GM19395 (cell line): Measurements from ENCODE around the gene DYNLT4.

Experiments used
- ATAC-seq: cut with Tn5 transposase; IDR thresholded peaks from one replicate; pipeline ENCODE4 v1.9.1; 2021; ENCODE audit warnings: mild to moderate bottlenecking, moderate library complexity; ENCODE audit not compliant: unreplicated experiment

The DYNLT4 gene

DNA sequence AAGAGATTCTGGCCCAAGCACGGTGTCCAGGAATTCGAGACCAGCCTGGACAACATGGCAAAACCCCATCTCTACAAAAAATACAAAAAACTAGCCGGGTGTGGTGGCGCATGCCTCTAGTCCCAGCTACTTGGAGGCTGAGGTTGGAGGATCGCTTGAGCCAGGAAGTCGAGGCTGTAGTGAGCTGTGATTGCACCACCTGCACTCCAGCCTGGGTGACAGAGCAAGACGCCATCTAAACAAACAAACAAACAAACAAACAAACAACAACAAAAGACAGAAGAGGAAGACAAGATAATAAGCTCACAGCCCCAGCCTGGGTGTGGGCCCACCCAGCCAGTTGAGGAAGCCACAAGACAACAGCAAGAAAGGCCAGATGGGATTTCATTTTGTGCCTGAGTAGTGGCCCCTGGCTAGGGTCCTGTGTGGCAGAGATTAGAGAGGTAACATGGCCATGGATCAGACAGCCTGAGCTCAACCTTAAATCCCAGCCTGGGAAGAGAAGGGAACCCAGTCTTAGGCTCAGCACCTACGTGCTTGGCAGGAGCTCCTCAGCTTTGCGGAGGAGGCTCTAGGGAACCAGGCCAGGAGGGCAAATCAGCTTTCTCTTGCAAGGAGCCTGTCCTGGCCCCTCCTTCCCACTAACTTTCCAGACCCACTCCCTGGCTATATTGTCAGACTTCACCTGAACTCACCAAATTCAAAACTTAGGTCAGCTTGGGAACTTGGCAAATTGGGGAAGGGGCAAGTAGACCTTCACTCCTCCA, 14.2 kb downstream of the DYNLT4 start:
- no peak for ATAC-seq

DNA sequence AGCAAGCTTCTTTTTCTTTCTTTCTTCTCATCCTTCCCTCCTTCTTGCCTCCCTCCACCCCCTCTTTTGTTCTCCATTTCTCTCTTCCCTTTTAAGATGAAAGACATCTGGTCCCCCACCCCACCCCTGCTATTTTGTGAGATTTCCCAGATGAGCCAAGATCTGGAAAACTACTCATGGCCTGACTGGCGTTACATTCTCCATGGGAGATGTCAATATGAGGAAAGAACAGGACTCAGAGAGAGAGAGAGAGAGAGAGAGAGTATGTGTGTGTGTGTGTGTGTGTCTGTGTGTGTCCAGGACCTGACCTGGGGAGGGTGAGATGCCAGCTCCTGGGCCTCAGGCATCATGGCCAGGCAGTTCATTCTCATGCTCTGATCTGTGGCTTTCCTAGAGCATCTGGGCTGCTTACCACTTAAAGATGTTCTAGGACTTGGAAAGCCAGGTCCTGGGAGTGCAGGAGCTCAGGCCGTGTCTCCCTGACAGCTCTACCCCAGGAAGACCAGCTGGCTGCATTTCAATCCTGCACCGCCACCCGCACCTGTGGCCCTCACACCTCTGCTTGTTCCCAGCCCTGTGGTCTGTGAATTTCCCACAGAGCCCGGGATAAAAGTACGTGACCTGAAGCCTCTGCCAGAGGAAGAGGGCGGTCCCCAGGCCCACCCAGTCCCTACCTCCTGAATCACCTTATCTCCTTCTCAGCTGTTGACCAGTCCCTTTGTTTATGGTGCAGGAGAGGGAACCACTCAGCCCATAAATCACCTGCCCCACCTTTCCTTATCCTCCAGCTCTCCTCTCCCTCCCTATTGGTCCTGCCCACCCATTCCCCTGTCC, 16.0 kb downstream of the DYNLT4 start:
- no peak for ATAC-seq

DNA sequence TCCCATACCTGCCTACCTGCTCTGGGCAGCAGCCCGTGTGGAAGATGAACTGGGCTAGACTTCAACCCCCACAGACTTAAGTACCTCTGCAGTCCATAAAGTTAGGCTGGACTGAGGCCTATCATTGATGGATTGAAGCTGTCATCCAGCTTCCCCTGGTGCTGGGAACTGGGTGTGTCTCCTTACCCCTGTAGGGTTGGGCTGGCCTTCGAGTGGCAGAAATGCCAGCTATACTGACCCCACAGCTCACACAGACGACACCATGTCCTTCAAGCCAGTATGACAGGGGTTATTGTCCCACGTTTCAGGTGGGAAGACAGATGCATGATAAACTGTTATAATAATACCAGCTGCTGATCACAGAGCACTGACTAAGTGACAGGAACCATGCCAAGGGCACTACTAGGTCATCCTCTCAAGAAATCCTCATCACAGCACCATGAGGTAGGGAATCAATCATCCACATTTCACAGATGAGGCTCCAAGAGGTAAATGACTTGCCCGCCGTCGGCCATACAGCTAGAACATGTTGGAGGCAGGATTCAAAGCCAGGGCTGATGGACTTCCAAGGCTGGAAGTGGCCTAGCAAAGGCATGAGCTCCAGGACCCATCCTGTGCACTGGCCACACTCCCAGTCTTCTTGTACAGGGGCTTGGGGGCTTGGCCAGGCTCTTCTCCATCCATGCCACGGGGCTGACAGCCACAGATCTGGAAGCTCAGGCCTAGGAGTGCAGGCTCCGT, 18.9 kb downstream of the DYNLT4 start, which contains the start of gene BEST4:
Gene BEST4, minus strand, starts transcription at position 51 of the 741 bp plus-strand sequence. CDS start 465 bp downstream, outside the sequence.
- no peak for ATAC-seq

DNA sequence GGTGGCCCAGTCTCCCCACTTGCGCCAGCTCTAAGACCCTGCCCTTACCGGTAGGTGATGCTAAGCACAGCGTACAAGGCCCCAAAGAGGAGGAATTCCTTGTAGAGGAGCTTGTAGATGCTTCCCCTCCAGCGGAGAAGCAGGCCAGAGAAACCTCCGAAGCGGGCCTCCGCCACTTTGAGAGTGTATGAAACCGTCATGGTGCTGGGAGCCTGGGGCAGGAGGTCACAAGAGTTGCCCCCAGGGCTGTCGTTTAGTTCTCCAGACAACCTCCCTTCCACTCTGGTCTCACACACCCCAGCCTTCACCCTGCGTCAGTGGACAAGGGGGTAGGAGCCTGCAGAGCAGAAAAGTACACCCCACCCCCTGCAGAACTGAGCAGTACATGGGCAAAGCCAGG, 19.6 kb downstream of the DYNLT4 start:
- ATAC-seq: no peak

DNA sequence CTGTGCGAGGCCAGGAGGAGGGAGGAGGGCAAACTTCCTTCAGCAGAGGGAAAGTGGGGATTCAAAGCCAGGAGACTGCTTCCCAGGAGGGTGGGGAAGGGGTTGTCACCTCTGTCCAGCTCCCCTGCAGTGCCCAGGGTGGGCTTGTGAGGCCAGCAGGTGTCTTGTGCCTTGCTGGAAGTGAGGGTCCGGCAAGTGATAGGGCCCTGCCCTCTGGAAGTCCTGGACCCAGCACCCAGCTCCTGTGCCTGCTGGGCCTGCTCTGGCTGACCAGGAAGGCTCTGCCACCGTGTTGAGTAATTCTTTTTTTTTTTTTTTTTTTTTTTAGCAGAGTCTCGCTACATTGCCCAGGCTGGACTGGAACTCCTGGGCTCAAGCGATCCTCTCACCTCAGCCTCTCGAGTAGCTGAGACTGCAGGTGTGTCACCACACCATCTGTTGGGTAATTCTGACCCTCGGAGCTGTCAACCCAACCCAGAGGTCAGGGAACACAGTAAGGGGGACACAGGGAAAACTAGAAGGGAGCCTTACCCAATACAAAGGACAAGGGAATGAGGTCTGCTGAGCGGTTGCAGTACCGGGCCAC, 20.2 kb downstream of the DYNLT4 start:
- no peak for ATAC-seq

DNA sequence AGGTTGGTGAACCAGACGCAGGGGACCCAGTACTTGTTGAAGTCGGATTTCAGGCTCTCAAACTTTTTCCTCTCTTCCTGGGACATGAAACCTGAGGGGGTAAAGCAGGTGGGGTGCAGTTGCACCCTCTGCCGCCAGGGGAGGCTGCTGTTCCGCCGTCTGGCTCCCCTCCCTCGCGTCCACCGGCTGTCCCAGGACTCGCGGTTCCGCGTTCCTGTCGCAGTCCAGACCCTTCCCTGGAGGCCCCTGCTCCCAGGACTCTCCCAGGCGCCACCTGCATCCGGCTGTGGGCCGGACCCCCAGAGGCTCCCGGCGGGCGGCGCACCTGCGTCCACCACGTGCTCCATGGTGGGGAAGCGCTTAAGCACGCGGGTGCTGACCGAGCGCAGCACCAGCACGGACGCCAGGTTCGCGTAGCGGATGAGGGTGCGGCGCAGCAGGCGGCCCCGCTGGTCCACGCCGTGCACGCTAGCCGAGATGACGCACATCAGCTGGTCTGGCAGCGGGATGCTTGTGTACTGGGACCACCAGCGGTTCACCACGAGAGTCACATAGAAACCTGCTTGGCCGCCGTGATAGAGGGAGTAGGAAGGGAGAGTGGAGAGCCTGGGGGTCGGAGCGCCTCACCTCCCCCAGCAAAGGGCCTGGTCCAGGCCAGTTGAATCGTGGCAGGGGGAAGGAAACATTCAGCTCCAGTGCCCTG, 20.9 kb downstream of the DYNLT4 start:
- no peak for ATAC-seq

DNA sequence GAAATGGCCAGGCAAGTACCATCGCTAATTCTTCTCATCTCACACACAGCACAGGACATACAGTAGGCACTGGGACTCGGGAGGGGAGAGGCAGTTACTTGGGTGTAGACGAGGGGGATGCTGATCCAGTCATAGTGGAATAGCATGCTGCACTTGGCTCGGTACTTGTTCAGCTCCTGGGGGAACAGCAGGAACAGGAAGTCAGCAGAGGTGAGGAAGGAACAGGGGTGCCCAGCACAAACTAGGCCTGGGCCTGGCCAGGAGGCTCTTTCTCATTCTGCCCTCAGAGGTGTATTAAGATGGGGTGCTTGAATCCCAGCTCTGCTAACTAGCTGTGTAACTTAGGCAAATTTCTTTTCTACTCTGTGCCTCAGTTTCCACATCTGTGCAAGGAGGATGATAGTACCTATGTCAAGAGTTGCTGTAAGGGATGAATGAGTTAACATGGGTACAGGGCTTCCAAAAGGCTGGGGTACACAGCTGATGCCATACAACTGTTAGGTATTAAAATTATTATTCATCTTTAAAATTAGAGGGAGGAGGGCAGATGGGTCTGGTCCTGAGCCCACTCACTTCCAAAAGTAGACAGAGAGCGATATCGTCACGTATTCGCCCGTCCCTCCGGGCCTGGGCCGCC, 21.5 kb downstream of the DYNLT4 start:
- no peak for ATAC-seq

DNA sequence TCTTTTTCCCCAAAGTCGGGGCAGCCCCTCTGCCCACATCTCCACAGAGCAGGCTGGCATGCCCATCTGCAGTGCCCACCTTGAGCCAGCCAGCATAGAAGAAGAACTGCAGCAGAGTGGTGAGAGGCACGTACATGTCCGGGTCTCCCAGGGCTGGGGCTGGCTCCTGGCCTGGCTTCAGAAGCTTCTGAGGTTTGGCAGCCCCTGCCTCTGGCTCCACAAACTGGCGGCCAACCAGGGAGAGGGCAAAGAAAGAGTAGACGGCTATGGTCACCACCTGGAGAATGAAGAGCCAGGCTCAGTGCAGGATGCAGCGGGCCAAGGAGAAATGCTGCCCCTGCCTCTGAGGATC, 22.1 kb downstream of the DYNLT4 start:
- ATAC-seq: no peak

DNA sequence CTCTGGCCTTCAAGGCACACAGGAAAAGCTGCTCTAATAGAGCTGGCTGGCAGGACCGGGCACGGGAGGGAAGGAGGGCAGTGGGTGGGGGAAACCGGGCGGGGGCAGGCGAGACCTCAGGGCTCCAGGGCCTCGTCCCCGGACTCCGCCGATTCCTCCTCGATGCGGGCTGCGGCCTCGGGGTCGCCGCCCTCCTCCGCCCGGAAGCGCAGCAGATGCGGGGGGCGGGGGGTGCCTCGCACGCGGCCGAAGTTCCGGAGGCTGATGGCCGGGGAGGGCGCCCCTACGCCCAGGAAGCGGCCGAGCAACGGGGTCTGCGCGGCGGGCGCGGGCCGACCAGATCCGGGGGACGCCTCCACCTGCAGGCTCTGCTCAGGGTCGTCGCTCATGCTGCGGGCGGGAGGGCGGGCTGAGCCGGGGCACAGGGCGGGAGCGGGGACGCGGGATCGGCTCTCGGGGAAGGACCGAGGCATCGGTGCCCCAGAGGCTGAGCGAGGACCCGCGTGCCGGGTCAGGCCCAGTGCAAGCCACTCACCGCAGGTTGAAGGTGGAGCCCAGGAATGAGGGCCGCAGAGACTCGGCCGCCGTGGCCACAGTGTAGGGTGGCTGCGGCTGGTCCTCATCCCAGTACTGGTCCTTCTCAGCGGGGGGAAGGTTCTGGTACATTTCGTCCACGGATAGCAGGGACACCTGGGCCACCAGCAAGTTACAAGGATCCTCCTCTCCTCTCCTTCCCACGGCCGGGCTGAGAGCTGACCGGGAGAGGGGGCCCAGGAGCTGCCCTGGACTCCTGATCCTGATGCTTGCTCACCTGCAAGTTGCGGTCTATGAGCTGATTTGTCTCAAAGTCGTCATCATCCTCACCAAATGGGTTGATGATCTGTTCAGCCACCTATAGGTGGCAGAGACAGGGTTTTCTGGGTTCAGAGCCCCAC, 22.8 kb downstream of the DYNLT4 start:
- no peak for ATAC-seq

DNA sequence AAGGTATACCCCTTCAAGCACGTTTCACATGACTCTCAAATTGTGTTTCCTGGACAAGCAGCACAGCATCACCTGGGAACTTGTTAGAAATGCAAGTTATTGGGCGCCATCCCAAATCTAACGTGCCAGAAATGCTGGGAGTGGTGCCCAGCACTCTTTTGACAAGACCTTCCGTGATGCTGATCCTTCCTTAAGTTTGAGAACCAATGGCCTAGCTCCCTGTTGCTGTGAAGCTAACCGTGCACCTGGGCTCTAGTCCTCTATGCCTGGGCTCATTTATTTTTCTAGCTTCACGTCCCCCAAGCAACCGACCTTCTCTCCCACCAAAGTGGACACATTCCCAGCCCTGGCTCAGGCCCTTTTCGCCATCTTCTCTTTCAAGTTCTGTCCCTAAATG, 23.5 kb downstream of the DYNLT4 start:
- no peak for ATAC-seq

DNA sequence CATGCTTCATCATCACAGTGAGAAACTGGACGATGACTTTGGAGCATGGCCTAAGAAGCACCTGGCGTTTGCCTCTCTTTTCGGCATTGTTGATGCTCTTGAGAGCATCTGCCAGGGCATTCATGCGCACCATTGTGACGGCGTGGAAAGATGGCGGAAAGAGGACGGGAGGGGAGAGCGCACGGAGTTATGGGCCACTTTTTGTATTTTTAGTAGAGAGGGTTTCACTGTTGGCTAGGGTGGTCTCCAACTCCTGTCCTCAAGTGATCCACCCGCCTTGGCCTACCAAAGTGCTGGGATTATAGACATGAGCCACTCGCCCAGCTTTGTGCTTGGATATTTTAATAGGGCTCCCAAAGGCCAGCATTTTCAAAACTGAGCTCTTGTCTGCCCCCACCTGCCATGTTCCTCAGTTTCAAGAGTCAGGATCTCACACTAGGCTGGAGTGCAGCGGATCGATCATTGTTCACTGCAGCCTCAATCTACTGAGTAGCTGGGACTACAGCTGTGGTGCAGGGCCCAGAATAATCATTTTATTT, 26.5 kb downstream of the DYNLT4 start:
- ATAC-seq: no peak

DNA sequence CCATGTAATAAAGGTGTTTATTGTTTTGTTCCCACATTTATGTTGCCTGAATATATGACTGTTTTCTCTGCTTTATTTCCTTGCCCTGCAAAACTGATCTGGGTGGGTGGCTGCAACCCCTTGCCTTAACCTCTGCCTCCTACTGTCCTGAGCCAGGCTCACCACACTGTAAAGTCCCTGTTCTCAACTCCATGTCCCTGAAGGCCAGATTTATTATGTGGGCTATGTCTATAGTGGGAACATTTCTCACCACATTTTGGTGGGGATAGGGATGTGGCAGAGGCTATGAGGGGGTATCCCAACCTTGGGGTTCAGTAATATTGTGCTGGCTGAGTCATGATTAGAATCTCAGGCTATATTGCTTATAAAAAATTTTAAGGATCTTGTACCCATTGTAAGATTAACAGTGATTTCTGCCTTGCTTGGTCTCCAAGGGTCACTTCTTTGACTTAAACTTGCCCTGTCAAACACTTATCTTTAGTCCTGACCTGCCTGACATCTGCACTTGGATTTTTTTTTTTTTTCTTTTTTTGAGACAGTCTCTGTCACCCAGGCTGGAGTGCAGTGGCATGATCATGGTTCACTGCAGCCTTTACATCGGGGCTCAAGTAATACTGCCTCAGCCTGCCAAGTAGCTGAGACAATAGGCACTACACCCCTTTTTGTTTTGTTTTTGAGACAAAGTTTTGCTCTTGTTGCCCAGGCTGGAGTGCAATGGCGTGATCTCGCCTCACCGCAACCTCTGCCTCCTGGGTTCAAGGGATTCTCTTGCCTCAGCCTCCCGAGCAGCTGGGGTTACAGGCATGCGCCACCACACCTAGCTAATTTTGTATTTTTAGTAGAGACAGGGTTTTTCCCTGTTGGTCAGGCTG, 28.2 kb downstream of the DYNLT4 start:
- ATAC-seq: no peak

DNA sequence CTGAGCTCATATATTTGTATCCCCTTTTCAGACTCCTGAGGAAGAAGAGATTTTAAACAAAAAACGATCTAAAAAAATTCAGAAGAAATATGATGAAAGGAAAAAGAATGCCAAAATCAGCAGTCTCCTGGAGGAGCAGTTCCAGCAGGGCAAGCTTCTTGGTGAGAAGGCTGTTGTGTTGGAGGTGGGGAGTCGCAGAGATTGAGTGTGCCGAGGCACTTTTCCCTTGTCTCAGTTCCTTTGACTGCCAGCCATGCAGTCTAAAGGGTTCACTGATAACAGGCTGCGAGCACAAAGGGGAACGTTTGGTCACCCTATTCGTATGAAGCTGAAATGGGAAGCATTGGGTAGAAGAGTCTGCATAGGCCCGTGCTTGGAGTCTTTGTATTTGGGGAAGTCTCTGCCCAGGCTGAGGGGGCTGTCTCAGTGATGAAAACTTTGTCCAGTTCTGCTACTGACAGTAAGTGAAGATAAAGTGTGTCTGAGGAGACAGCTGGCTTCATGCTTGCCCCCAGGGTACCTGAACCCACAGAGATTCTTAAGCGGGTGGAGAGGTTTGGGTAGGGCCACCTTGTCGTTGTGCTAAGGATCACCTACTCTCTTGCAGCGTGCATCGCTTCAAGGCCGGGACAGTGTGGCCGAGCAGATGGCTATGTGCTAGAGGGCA, 29.0 kb downstream of the DYNLT4 start:
- ATAC-seq: no peak

DNA sequence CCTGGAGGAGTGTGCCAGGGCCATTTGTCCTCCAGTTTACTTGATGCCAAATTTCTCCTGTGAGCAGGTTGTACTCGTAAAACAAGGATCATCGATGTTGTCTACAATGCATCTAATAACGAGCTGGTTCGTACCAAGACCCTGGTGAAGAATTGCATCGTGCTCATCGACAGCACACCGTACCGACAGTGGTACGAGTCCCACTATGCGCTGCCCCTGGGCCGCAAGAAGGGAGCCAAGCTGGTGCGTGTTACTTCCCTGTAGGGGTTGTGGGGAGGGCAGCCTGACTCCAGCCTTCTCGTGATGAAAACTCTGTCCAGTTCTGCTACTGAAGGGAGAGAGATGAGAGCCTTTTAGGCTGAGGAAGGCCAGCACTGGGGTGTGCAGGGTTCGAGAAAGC, 29.6 kb downstream of the DYNLT4 start:
- no peak for ATAC-seq

DNA sequence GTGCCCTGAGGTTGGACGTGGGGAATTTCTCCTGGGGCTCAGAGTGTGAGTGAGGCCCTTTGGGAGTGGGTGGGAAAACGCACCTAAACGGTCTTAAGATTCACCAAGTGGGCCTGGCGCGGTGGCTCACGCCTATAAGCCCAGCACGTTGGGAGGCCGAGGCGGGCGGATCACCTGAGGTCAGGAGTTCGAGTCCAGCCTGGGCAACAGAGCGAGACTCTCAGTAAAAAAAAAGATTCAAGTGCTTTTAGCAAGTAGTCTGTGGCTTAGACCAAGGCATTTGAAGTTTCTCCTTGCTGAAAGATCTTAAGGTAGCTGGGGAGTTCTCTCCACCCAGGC, 30.5 kb downstream of the DYNLT4 start:
- ATAC-seq: no peak

DNA sequence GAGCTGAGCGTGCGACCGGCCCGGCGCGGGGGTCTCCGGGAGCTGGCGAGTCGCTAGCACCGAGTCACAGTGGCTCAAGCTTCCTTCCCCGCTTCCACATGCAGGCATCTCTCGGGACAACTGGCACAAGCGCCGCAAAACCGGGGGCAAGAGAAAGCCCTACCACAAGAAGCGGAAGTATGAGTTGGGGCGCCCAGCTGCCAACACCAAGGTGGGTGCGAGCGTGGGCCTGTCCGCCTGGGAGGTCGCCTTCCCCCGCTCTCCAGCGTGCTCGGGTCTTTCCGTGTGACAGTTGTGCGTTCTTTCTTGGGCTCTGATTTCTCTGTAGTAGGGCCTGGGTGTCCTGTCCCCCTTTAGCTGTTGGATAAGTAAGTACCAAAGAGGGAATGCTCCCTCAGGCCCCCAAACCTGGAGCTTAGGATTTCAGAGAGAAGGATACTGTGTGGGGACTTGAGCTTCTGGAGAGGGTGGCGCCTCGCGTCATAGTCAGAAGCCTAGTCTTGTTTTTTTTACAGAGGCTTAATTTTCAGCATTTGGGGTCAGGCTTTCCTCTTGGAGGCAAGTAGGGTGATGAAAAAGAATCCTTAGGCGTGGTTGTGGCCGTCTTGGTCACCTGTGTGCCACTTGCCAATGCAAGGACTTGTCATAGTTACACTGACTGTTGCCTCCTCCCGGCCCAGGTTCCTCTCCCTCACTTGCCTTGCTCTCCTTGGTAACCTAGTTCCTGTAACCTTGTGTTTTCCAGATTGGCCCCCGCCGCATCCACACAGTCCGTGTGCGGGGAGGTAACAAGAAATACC, 31.0 kb downstream of the DYNLT4 start:
- peak; percentile 18 for ATAC-seq
